RWPE1 (cell line): ENCODE results near the gene C10orf88.

Source experiments
- CTCF ChIA-PET: fragments of 350-600 bp; sonication (Branson Sonifier 250); formaldehyde crosslinking; extraction: SDS; loops from one replicate; lab custom pipeline; 2021; lab: Yijun Ruan, JAX
- POLR2A ChIA-PET: fragments of 400-600 bp; formaldehyde crosslinking; extraction: SDS; loops from one replicate; lab custom pipeline; 2020; ENCODE audit warnings: antibody characterized with exemption; ENCODE audit not compliant: low non-redundant PET; lab: Yijun Ruan, JAX
- DNase-seq: peaks from one replicate; pipeline ENCODE4 v3.0.0; 2012; ENCODE audit warnings: low spot score
- H3K27ac ChIP-seq: fragments of 450-650 bp; 2 replicates; pipeline ENCODE4 v1.5.1; 2017
- TF ChIP-seq, protein P1 (sequence below): fragments of 450-650 bp; conservative IDR thresholded peaks from 2 replicates; pipeline ENCODE4 v1.5.1; 2017; ENCODE audit warnings: low read depth, mild to moderate bottlenecking

C10orf88 gene

GRCh38 chr10:122988501-122988900, 34.5 kb upstream of the C10orf88 start:
- CTCF ChIA-PET, result no interaction called here
- TF ChIP-seq, protein P1, sequence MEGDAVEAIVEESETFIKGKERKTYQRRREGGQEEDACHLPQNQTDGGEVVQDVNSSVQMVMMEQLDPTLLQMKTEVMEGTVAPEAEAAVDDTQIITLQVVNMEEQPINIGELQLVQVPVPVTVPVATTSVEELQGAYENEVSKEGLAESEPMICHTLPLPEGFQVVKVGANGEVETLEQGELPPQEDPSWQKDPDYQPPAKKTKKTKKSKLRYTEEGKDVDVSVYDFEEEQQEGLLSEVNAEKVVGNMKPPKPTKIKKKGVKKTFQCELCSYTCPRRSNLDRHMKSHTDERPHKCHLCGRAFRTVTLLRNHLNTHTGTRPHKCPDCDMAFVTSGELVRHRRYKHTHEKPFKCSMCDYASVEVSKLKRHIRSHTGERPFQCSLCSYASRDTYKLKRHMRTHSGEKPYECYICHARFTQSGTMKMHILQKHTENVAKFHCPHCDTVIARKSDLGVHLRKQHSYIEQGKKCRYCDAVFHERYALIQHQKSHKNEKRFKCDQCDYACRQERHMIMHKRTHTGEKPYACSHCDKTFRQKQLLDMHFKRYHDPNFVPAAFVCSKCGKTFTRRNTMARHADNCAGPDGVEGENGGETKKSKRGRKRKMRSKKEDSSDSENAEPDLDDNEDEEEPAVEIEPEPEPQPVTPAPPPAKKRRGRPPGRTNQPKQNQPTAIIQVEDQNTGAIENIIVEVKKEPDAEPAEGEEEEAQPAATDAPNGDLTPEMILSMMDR, result no peak

DNA sequence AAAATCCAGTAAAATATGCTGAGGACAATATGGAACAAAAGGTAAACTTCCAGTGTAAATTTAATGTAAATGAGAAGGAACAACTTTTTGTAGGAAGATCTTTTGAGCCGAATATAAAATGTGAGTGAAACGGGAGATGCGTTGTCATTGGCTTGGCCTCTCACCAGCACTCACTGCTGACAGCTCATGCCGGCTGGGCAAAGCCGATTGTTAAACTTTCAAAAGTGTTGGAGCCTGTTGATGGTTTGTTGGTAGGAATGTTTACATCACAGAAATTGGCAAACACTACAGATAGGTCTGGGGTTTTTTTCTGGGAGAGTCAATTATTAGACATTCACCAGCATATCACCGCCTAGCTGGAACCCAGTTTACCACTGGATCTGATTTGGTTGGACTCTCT, 32.3 kb upstream of the C10orf88 start:
- POLR2A ChIA-PET, result no interaction called here
- no peak for DNase-seq
- CTCF ChIA-PET, result no interaction called here
- TF ChIP-seq, protein P1, result no peak
- H3K27ac ChIP-seq, result no peak overlapping the region

More at GRCh38 chr10:122988501-122988900, 34.5 kb upstream of the C10orf88 start:
- DNase-seq, result no peak
- POLR2A ChIA-PET, result no interaction called here
- no peak overlapping the region for H3K27ac ChIP-seq

- ChIA-PET POLR2A (no interaction called here), CTCF (interaction anchor here (0.7 kb wide), 1 partner anchor 165 kb away, joined by 3 read pairs; no protein-coding TSS in a partner anchor)
- TF ChIP-seq, protein P1, result no peak
Observed at GRCh38 chr10:122984708-122985107, 30.7 kb upstream of the C10orf88 start.

GRCh38 chr10:122983898-122984297, 29.9 kb upstream of the C10orf88 start:
- TF ChIP-seq, protein P1, result no peak
- no peak for DNase-seq
- no peak overlapping the region for H3K27ac ChIP-seq
- ChIA-PET POLR2A (no interaction called here), CTCF (no interaction called here)

More at GRCh38 chr10:122984708-122985107, 30.7 kb upstream of the C10orf88 start:
- no peak overlapping the region for H3K27ac ChIP-seq
- DNase-seq, result no peak

DNA sequence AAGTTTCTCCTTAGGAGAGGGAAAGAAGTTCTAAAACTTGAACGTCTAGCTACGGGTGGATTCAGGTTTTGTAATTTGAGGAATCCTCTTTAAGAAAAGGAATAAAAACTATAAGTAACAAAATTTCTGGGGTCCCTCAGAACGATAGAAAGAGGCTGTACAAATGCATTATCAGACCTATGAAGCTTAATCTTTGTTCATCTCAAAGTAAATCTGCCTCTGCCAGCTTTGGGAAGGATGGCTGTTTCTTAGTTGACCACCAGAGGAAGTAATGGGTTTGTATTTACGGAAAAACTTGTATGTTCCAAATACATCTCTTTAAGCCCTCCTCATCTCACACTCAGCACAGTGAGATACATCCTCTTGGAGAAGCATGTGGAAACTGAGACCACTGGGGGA, 27.0 kb upstream of the C10orf88 start:
- ChIA-PET POLR2A (interaction anchor here (1.1 kb wide), 1 partner anchor 9 kb away, joined by 3 read pairs; no protein-coding TSS in a partner anchor), CTCF (interaction anchor here (1.0 to 1.9 kb wide), 4 partner anchors 26 to 805 kb away, joined by 3 to 8 read pairs (median 4); partner anchors contain the start of genes ACADSB and IKZF5)
- peak; percentile 43 for DNase-seq
- TF ChIP-seq, protein P1, result peak; percentile 45
- no peak overlapping the region for H3K27ac ChIP-seq

- ChIA-PET CTCF (interaction anchor here (0.7 to 1.9 kb wide), 6 partner anchors 27 to 806 kb away, joined by 3 to 8 read pairs (median 3); partner anchors contain the start of genes ACADSB and IKZF5), POLR2A (interaction anchor here (0.5 to 1.1 kb wide), 2 partner anchors 9 to 27 kb away, joined by 3 read pairs; partner anchors contain the start of gene C10orf88)
- TF ChIP-seq, protein P1, result peak; percentile 87
- peak; percentile 96 for DNase-seq
- H3K27ac ChIP-seq, result peak within 1 kb of the TSS; percentile 88
Observed at GRCh38 chr10:122980209-122981065, 26.4 kb upstream of the C10orf88 start, which contains the start of gene PSTK. Gene PSTK (plus strand): TSS chr10:122980401. CDS start chr10:122980480, 79 bp downstream.
